H9 (cell line): Measurements from ENCODE around the gene SMIM32. TPM values are rescaled to one million over a fixed set of nuclear protein-coding genes. Genes with fewer than 3 reads are reported as not detected.

Source experiments
- DNase-seq: peaks from one replicate; pipeline ENCODE4 v3.0.0-alpha.2; 2017
- H2AFZ ChIP-seq: one replicate; pipeline ENCODE4 v1.6.1; 2013; ENCODE audit warnings: mild to moderate bottlenecking, low read length, control low read depth, moderate library complexity
- H2AK5ac ChIP-seq: 2 replicates; pipeline ENCODE4 v1.6.1; 2013; ENCODE audit warnings: low read length, control low read depth, mixed read lengths; ENCODE audit not compliant: insufficient read length
- H2BK120ac ChIP-seq: one replicate; pipeline ENCODE4 v1.6.1; 2013; ENCODE audit warnings: low read depth, mild to moderate bottlenecking, low read length, control low read depth, inconsistent platforms; ENCODE audit not compliant: poor library complexity, severe bottlenecking
- H2BK12ac ChIP-seq: 2 replicates; pipeline ENCODE4 v1.6.1; 2013; ENCODE audit warnings: low read length, control low read depth, mixed read lengths, low read depth; ENCODE audit not compliant: insufficient read length
- H2BK15ac ChIP-seq: 2 replicates; pipeline ENCODE4 v1.6.1; 2013; ENCODE audit warnings: low read depth, low read length, control low read depth
- H2BK20ac ChIP-seq: one replicate; pipeline ENCODE4 v1.6.1; 2013; ENCODE audit warnings: low read depth, mild to moderate bottlenecking, low read length, control low read depth, inconsistent platforms; ENCODE audit not compliant: poor library complexity, severe bottlenecking
- H2BK5ac ChIP-seq: 2 replicates; pipeline ENCODE4 v1.6.1; 2013; ENCODE audit warnings: low read length, control low read depth, mixed read lengths; ENCODE audit not compliant: insufficient read length
- H3K14ac ChIP-seq: 2 replicates; pipeline ENCODE4 v1.6.1; 2013; ENCODE audit warnings: low read length, control low read depth; ENCODE audit not compliant: insufficient read depth
- H3K18ac ChIP-seq: 2 replicates; pipeline ENCODE4 v1.6.1; 2013; ENCODE audit warnings: low read depth, mild to moderate bottlenecking, mixed read lengths, low read length, control low read depth; ENCODE audit not compliant: insufficient read length
- H3K23ac ChIP-seq: 2 replicates; pipeline ENCODE4 v1.6.1; 2013; ENCODE audit warnings: low read length, control low read depth, mixed read lengths, low read depth; ENCODE audit not compliant: insufficient read length
- H3K23me2 ChIP-seq: 2 replicates; pipeline ENCODE4 v1.6.1; 2013; ENCODE audit warnings: low read depth, mild to moderate bottlenecking, mixed read lengths, low read length, control low read depth; ENCODE audit not compliant: insufficient read length, poor library complexity, severe bottlenecking
- H3K27ac ChIP-seq: 2 replicates; pipeline ENCODE4 v1.5.1; 2013; ENCODE audit warnings: low read length, control low read depth, mixed read lengths, low read depth; ENCODE audit not compliant: insufficient read length
- H3K27me3 ChIP-seq: 2 replicates; pipeline ENCODE4 v1.6.1; 2013; ENCODE audit warnings: low read length, control low read depth, inconsistent platforms; ENCODE audit not compliant: insufficient read depth
- H3K4ac ChIP-seq: 2 replicates; pipeline ENCODE4 v1.6.1; 2013; ENCODE audit warnings: low read depth, mild to moderate bottlenecking, control low read depth, inconsistent platforms, low read length, moderate library complexity
- H3K4me1 ChIP-seq: 2 replicates; pipeline ENCODE4 v1.6.1; 2013; ENCODE audit warnings: low read length, control low read depth, inconsistent platforms; ENCODE audit not compliant: insufficient read depth
- H3K4me2 ChIP-seq: 2 replicates; pipeline ENCODE4 v1.6.1; 2013; ENCODE audit warnings: low read length, control low read depth, mixed read lengths; ENCODE audit not compliant: insufficient read length, insufficient read depth
- H3K56ac ChIP-seq: 2 replicates; pipeline ENCODE4 v1.6.1; 2013; ENCODE audit warnings: low read depth, mild to moderate bottlenecking, mixed read lengths, low read length, control low read depth; ENCODE audit not compliant: insufficient read length
- H3K79me1 ChIP-seq: 2 replicates; pipeline ENCODE4 v1.6.1; 2013; ENCODE audit warnings: low read depth, mild to moderate bottlenecking, moderate library complexity, low read length, control low read depth, inconsistent platforms; ENCODE audit not compliant: insufficient read depth, poor library complexity, severe bottlenecking
- H3K79me2 ChIP-seq: 2 replicates; pipeline ENCODE4 v1.6.1; 2013; ENCODE audit warnings: low read length, control low read depth, inconsistent platforms; ENCODE audit not compliant: insufficient read depth
- H3K9ac ChIP-seq: 2 replicates; pipeline ENCODE4 v1.6.1; 2013; ENCODE audit warnings: low read length, control low read depth, mixed read lengths; ENCODE audit not compliant: insufficient read length; ENCODE audit errors: extremely low read depth
- H3K9me3 ChIP-seq: one replicate; pipeline ENCODE4 v1.6.1; 2013; ENCODE audit warnings: low read depth, low read length, inconsistent platforms; ENCODE audit not compliant: control insufficient read depth
- H3T11ph ChIP-seq: one replicate; pipeline ENCODE4 v1.6.1; 2013; ENCODE audit warnings: mild to moderate bottlenecking, low read length, control low read depth, inconsistent platforms
- H4K20me1 ChIP-seq: one replicate; pipeline ENCODE4 v1.6.1; 2013; ENCODE audit not compliant: control insufficient read depth, insufficient read length, insufficient read depth
- H4K5ac ChIP-seq: 2 replicates; pipeline ENCODE4 v1.6.1; 2013; ENCODE audit warnings: low read depth, mild to moderate bottlenecking, mixed read lengths, low read length, control low read depth; ENCODE audit not compliant: insufficient read length
- H4K8ac ChIP-seq: replicated peaks from 2 replicates; pipeline ENCODE4 v1.6.1; 2013; ENCODE audit warnings: low read length, control low read depth, mixed read lengths, low read depth; ENCODE audit not compliant: insufficient read length
- H4K91ac ChIP-seq: 2 replicates; pipeline ENCODE4 v1.6.1; 2013; ENCODE audit warnings: low read depth, mild to moderate bottlenecking, moderate library complexity, mixed read lengths, low read length, control low read depth; ENCODE audit not compliant: insufficient read length
- H3K27ac Mint-ChIP-seq, 3 experiments: 2 replicates in 2 of 3; 3 replicates in 1 of 3; pipeline ENCODE4 v1.8.0; 2020 to 2021; ENCODE audit warnings: mixed read lengths in 3 of 3, mild to moderate bottlenecking in 1 of 3, moderate library complexity in 1 of 3
- H3K27me3 Mint-ChIP-seq: 2 replicates; pipeline ENCODE4 v1.8.0; 2021; ENCODE audit warnings: low read depth, mild to moderate bottlenecking, moderate library complexity, mixed read lengths
- H3K36me3 Mint-ChIP-seq, 3 experiments: 2 replicates in 2 of 3; 3 replicates in 1 of 3; pipeline ENCODE4 v1.8.0; 2020 to 2021; ENCODE audit warnings: low read depth in 3 of 3, mixed read lengths in 3 of 3; ENCODE audit not compliant: insufficient read depth in 1 of 3
- H3K4me1 Mint-ChIP-seq, 2 experiments: 2 replicates each; pipeline ENCODE4 v1.8.0; 2020; ENCODE audit warnings: mixed read lengths in 2 of 2
- H3K4me3 Mint-ChIP-seq, 2 experiments: 2 replicates in 1 of 2; 3 replicates in 1 of 2; pipeline ENCODE4 v1.8.0; 2020 to 2021; ENCODE audit warnings: mild to moderate bottlenecking in 2 of 2, mixed read lengths in 2 of 2, moderate library complexity in 1 of 2
- H3K9me3 Mint-ChIP-seq, 2 experiments: 2 replicates in 1 of 2; 3 replicates in 1 of 2; pipeline ENCODE4 v1.8.0; 2020; ENCODE audit warnings: mild to moderate bottlenecking in 2 of 2, mixed read lengths in 2 of 2, moderate library complexity in 1 of 2
- WGBS: extraction: QIAGEN DNeasy Blood & Tissue Kit; methylation state at CpG from one replicate; pipeline ENCODE4 v1.1.7; 2013; ENCODE audit warnings: missing lambda C conversion rate, low lambda C conversion rate, mixed read lengths; ENCODE audit not compliant: insufficient read length; ENCODE audit errors: extremely low coverage; 5-methylcytosine and 5-hydroxymethylcytosine counted together
- total RNA-seq: library from RNA; stranded (reverse); gene quantifications from 2 replicates; pipeline ENCODE4 v1.2.1, GENCODE V29; 2021
- TF ChIP-seq, protein P1 (sequence below): fragments of 200-600 bp; sonication (generic); conservative IDR thresholded peaks from 3 replicates; pipeline ENCODE4 v1.8.0; 2021; ENCODE audit warnings: antibody characterized with exemption, mild to moderate bottlenecking

SMIM32 gene
- total RNA-seq, 1 experiment from 2014 or later: not detected

DNA sequence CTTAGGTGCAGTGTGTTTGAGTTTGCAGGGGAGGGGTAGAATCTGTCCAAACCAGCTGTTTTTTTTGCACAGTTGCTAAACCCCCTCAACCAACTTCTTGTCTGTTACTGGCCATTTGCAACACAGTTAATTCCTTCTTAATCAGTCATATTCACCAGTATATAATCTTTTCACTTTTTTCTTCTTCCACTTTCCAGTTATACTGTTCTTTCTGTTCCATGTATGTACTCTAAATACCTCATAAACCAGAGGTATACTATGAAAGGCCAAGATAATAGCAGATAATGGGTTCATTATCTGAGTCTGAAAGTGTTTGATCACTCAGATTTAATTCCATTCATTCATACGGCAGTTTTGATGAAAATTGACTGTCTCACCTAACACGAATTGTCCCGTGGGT, 49.2 kb downstream of the SMIM32 start:
- no peak overlapping the region for H4K5ac ChIP-seq
- H3K9ac ChIP-seq: no peak overlapping the region
- H3K14ac ChIP-seq: no peak overlapping the region
- no peak overlapping the region for H3K56ac ChIP-seq
- no peak overlapping the region for H3T11ph ChIP-seq
- no peak overlapping the region for H3K23ac ChIP-seq
- Mint-ChIP-seq H3K4me1 (peaks cover 11 to 12% of the 10 kb centered on the region in 2 experiments), H3K36me3 (no peaks in the 10 kb centered on the region; a peak in 1 of 7 replicates), H3K27me3 (no peaks in the 10 kb centered on the region), H3K27ac (no peak overlapping the region), H3K4me3 (no peak overlapping the region), H3K9me3 (no peaks in the 10 kb centered on the region)
- H3K9me3 ChIP-seq: no peaks in the 10 kb centered on the region
- no peak overlapping the region for H2BK120ac ChIP-seq
- H2AK5ac ChIP-seq: no peak overlapping the region
- H4K8ac ChIP-seq: no peak overlapping the region
- H3K79me2 ChIP-seq: peaks cover 22% of the 10 kb centered on the region; the same call in 1 of the 2 replicates
- no peaks in the 10 kb centered on the region for H4K20me1 ChIP-seq
- no peak overlapping the region for H2BK20ac ChIP-seq
- DNase-seq: no peak
- H3K79me1 ChIP-seq: peaks cover 5% of the 10 kb centered on the region
- no peak overlapping the region for H2AFZ ChIP-seq
- H3K18ac ChIP-seq: no peak overlapping the region
- no peak overlapping the region for H3K4me2 ChIP-seq
- H3K27me3 ChIP-seq: no peaks in the 10 kb centered on the region
- WGBS: no CpG with 5 or more reads among the region's 3 CpGs
- H3K27ac ChIP-seq: no peak overlapping the region
- H3K4ac ChIP-seq: no peak overlapping the region
- no peak overlapping the region for H4K91ac ChIP-seq
- no peak overlapping the region for H2BK5ac ChIP-seq
- no peak overlapping the region for H2BK15ac ChIP-seq
- H3K23me2 ChIP-seq: no peaks in the 10 kb centered on the region
- TF ChIP-seq, protein P1, sequence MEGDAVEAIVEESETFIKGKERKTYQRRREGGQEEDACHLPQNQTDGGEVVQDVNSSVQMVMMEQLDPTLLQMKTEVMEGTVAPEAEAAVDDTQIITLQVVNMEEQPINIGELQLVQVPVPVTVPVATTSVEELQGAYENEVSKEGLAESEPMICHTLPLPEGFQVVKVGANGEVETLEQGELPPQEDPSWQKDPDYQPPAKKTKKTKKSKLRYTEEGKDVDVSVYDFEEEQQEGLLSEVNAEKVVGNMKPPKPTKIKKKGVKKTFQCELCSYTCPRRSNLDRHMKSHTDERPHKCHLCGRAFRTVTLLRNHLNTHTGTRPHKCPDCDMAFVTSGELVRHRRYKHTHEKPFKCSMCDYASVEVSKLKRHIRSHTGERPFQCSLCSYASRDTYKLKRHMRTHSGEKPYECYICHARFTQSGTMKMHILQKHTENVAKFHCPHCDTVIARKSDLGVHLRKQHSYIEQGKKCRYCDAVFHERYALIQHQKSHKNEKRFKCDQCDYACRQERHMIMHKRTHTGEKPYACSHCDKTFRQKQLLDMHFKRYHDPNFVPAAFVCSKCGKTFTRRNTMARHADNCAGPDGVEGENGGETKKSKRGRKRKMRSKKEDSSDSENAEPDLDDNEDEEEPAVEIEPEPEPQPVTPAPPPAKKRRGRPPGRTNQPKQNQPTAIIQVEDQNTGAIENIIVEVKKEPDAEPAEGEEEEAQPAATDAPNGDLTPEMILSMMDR: no peak
- no peak overlapping the region for H2BK12ac ChIP-seq
- no peaks in the 10 kb centered on the region; the same call in 1 of the 2 replicates for H3K4me1 ChIP-seq
